ENCODE results near the gene TAF4.

DNA sequence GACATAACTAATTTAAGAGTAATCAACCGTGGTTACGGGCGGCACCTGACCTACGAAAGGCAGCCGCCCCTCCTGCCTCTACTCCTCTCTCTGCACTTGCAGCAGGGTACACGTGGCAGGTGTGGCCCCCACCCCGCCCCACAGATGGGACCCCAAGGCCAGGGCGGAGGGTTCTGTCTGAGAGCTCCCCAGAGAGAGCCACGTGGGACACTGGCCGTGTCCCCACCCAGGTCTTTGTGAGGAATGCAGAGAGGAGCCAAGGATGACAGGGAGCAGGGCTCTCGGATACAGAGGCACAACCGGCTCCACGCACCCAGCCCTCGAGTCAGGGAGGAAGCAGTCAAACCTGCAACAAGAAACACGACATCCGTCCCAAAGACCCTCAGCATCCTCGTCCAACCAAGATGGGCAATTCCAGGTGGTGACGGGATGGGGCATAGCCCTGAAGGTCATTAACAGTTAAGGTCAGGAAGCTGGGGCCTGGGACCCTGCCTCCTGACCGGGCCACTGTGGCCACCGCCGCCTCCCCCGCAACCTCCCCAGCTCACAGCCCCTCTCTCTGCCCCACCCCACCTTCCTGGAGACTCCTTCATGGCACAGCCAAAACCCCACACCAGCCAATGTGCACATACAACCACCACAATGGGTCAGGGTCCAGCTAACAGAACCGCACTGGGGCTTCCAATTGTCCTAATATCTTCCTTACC is 47.1 kb downstream of the TAF4 start:
- TF ChIP-seq, protein P1, sequence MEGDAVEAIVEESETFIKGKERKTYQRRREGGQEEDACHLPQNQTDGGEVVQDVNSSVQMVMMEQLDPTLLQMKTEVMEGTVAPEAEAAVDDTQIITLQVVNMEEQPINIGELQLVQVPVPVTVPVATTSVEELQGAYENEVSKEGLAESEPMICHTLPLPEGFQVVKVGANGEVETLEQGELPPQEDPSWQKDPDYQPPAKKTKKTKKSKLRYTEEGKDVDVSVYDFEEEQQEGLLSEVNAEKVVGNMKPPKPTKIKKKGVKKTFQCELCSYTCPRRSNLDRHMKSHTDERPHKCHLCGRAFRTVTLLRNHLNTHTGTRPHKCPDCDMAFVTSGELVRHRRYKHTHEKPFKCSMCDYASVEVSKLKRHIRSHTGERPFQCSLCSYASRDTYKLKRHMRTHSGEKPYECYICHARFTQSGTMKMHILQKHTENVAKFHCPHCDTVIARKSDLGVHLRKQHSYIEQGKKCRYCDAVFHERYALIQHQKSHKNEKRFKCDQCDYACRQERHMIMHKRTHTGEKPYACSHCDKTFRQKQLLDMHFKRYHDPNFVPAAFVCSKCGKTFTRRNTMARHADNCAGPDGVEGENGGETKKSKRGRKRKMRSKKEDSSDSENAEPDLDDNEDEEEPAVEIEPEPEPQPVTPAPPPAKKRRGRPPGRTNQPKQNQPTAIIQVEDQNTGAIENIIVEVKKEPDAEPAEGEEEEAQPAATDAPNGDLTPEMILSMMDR (IDR thresholded peaks at IDR 0.05) = no peak
- TF ChIP-seq EP300 (IDR thresholded peaks at IDR 0.05) (no peak), POLR2A (IDR thresholded peaks at IDR 0.05) (no peak), POLR2AphosphoS5 (IDR thresholded peaks at IDR 0.05) (no peak)
